ENCODE results near the gene MFSD2B.

MFSD2B gene

GRCh38 chr2:24052951-24053350 lies 43.1 kb downstream of the MFSD2B start:
- DNase-seq: no peak

- DNase-seq: no peak
Observed at GRCh38 chr2:24054366-24055010, 44.6 kb downstream of the MFSD2B start.

GRCh38 chr2:24055750-24056149 lies 45.9 kb downstream of the MFSD2B start:
- DNase-seq: no peak

GRCh38 chr2:24058564-24059271 lies 48.8 kb downstream of the MFSD2B start:
- DNase-seq: no peak

GRCh38 chr2:24065341-24065740 lies 55.5 kb downstream of the MFSD2B start:
- no peak for DNase-seq

GRCh38 chr2:24072259-24072658 lies 62.4 kb downstream of the MFSD2B start:
- no peak for DNase-seq

- DNase-seq: no peak
Observed at GRCh38 chr2:24073816-24074215, 63.9 kb downstream of the MFSD2B start.

- no peak for DNase-seq
Observed at GRCh38 chr2:24075259-24075658, 65.4 kb downstream of the MFSD2B start.
